ENCODE data around the gene ITPR2.

ITPR2 gene

DNA sequence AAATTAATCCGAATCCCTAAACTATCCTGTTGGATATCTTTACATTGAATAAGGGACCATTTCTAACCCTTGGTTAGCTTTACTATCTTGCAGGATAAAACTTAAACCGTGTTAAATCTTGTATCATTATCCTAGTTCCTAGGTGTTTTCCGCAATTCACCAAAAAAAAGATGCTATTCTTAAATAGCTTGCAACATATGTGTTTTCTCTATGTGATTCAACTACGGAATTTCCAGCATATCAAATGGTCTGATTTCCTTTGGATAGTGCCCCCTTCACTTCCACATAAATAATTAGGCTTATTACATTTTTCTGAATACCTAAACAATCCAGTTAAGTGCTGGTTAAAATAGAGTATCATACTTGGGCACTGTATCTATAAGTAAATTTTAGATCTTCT is 130.3 kb downstream of the ITPR2 start:
- no peaks in the 10 kb centered on the region for H3F3A ChIP-seq (ENCODE audit: insufficient read depth, low read length)
- H3K9me3 ChIP-seq (ENCODE audit: low read length): no peaks in the 10 kb centered on the region
- H3K9ac ChIP-seq (ENCODE audit: low read length): no peak overlapping the region
- peaks cover 18% of the 10 kb centered on the region for H3K4me1 ChIP-seq (ENCODE audit: insufficient read depth, low read length, severe bottlenecking)
- TF ChIP-seq, protein P1, sequence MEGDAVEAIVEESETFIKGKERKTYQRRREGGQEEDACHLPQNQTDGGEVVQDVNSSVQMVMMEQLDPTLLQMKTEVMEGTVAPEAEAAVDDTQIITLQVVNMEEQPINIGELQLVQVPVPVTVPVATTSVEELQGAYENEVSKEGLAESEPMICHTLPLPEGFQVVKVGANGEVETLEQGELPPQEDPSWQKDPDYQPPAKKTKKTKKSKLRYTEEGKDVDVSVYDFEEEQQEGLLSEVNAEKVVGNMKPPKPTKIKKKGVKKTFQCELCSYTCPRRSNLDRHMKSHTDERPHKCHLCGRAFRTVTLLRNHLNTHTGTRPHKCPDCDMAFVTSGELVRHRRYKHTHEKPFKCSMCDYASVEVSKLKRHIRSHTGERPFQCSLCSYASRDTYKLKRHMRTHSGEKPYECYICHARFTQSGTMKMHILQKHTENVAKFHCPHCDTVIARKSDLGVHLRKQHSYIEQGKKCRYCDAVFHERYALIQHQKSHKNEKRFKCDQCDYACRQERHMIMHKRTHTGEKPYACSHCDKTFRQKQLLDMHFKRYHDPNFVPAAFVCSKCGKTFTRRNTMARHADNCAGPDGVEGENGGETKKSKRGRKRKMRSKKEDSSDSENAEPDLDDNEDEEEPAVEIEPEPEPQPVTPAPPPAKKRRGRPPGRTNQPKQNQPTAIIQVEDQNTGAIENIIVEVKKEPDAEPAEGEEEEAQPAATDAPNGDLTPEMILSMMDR (IDR thresholded peaks at IDR 0.05; ENCODE audit: low read length): no peak
- no peak for TF ChIP-seq EZH2 (IDR thresholded peaks at IDR 0.05; ENCODE audit: borderline replicate concordance, low read length)
- H3K4me3 ChIP-seq (ENCODE audit: low read depth, low read length, poor library complexity, severe bottlenecking): no peak overlapping the region
- no peaks in the 10 kb centered on the region for H3K27me3 ChIP-seq (ENCODE audit: insufficient read depth, low read length)
- no peak overlapping the region for H3K27ac ChIP-seq (ENCODE audit: low read depth, low read length, poor library complexity, severe bottlenecking)
- no peaks in the 10 kb centered on the region for H3K9me2 ChIP-seq (ENCODE audit: low read depth, low read length)
- peaks cover 21% of the 10 kb centered on the region for H3K36me3 ChIP-seq (ENCODE audit: insufficient read depth, low read length)
- no peaks in the 10 kb centered on the region for H3K79me2 ChIP-seq (ENCODE audit: insufficient read depth, low read length)
- no peak overlapping the region for H2AFZ ChIP-seq (ENCODE audit: low read length)
- no peak overlapping the region for H3K4me2 ChIP-seq (ENCODE audit: low read length)
- no peaks in the 10 kb centered on the region for H4K20me1 ChIP-seq (ENCODE audit: insufficient read depth, low read length)

DNA sequence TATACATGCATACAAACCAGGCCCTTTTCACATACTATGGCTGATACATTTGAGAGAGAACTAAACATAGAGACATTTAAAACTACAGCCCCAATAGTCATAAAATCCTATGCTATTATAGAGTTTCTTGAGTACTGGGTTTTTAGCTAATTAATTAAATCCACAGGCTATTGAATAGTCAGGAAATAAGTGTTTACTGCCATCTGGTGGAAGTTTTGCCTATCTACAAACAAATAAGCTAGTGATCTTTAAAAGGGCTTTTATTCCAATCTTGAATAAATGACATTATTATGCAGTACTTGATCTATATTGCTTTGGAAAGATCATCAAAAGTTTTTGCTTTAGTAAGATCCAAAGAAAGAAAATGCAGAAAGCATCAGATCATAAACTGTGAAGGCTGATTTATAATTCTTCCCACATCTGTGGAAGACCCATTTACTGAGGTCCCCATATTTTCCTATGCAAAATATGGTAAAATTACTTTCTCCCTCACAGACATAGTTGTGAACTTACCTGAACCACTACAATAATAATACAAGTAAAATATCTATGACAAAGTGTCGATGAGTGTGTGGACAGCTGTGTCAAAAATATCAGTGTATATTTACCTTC is 131.3 kb downstream of the ITPR2 start:
- Histone ChIP-seq H3K79me2 (ENCODE audit: insufficient read depth, low read length) (no peaks in the 10 kb centered on the region), H3K9ac (ENCODE audit: low read length) (no peak overlapping the region), H3K27me3 (ENCODE audit: insufficient read depth, low read length) (no peaks in the 10 kb centered on the region)

DNA sequence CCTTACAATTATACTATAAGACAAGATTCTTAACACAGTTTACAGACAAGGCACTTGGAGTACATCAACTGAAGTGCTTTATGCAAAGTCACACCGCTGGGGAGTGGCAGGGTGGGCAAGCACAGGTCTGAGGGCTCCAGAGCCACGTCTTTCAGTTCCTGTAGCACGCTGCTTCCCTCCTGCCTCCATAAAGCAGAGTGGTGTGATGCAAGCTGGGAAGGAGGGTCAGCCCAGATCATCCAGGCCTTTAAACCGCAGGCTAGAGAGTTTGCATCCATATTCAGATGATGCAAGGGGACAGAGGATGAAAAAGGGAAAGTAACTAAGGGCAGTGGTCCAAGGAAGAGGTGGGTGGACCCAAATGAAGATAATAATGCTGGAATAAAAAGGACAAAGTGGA is 132.6 kb downstream of the ITPR2 start:
- Histone ChIP-seq H3K4me3 (ENCODE audit: low read depth, low read length, poor library complexity, severe bottlenecking) (no peak overlapping the region), H3K27me3 (ENCODE audit: insufficient read depth, low read length) (no peaks in the 10 kb centered on the region), H3K4me1 (ENCODE audit: insufficient read depth, low read length, severe bottlenecking) (peaks cover 17% of the 10 kb centered on the region), H3K9me3 (ENCODE audit: low read length) (no peaks in the 10 kb centered on the region), H3K79me2 (ENCODE audit: insufficient read depth, low read length) (no peaks in the 10 kb centered on the region), H3K9me2 (ENCODE audit: low read depth, low read length) (no peaks in the 10 kb centered on the region), H4K20me1 (ENCODE audit: insufficient read depth, low read length) (no peaks in the 10 kb centered on the region), H3F3A (ENCODE audit: insufficient read depth, low read length) (no peaks in the 10 kb centered on the region), H2AFZ (ENCODE audit: low read length) (no peak overlapping the region), H3K36me3 (ENCODE audit: insufficient read depth, low read length) (peaks cover 39% of the 10 kb centered on the region), H3K27ac (ENCODE audit: low read depth, low read length, poor library complexity, severe bottlenecking) (no peak overlapping the region), H3K9ac (ENCODE audit: low read length) (no peak overlapping the region), H3K4me2 (ENCODE audit: low read length) (no peak overlapping the region)
- TF ChIP-seq, protein P1 (IDR thresholded peaks at IDR 0.05; ENCODE audit: low read length): no peak
- TF ChIP-seq EZH2 (IDR thresholded peaks at IDR 0.05; ENCODE audit: borderline replicate concordance, low read length): no peak

More for the DNA sequence above, 131.3 kb downstream of the ITPR2 start:
- Histone ChIP-seq H3K4me1 (ENCODE audit: insufficient read depth, low read length, severe bottlenecking) (peaks cover 18% of the 10 kb centered on the region), H3K4me3 (ENCODE audit: low read depth, low read length, poor library complexity, severe bottlenecking) (no peak overlapping the region), H4K20me1 (ENCODE audit: insufficient read depth, low read length) (no peaks in the 10 kb centered on the region), H3K4me2 (ENCODE audit: low read length) (no peak overlapping the region), H3K9me2 (ENCODE audit: low read depth, low read length) (no peaks in the 10 kb centered on the region), H2AFZ (ENCODE audit: low read length) (no peak overlapping the region), H3F3A (ENCODE audit: insufficient read depth, low read length) (no peaks in the 10 kb centered on the region), H3K27ac (ENCODE audit: low read depth, low read length, poor library complexity, severe bottlenecking) (no peak overlapping the region), H3K36me3 (ENCODE audit: insufficient read depth, low read length) (peaks cover 27% of the 10 kb centered on the region), H3K9me3 (ENCODE audit: low read length) (no peaks in the 10 kb centered on the region)
- TF ChIP-seq EZH2 (IDR thresholded peaks at IDR 0.05; ENCODE audit: borderline replicate concordance, low read length): no peak
- TF ChIP-seq, protein P1 (IDR thresholded peaks at IDR 0.05; ENCODE audit: low read length): peak; percentile 56

Measured in OCI-LY1 (cell line).